ENCODE measurements around the gene FAM219A. TPM values are rescaled to one million over a fixed set of nuclear protein-coding genes. Genes with fewer than 3 reads are reported as not detected.

Gene FAM219A, protein sequence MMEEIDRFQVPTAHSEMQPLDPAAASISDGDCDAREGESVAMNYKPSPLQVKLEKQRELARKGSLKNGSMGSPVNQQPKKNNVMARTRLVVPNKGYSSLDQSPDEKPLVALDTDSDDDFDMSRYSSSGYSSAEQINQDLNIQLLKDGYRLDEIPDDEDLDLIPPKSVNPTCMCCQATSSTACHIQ
- 5.9 and 9.6 TPM in 2 replicates for total RNA-seq

DNA sequence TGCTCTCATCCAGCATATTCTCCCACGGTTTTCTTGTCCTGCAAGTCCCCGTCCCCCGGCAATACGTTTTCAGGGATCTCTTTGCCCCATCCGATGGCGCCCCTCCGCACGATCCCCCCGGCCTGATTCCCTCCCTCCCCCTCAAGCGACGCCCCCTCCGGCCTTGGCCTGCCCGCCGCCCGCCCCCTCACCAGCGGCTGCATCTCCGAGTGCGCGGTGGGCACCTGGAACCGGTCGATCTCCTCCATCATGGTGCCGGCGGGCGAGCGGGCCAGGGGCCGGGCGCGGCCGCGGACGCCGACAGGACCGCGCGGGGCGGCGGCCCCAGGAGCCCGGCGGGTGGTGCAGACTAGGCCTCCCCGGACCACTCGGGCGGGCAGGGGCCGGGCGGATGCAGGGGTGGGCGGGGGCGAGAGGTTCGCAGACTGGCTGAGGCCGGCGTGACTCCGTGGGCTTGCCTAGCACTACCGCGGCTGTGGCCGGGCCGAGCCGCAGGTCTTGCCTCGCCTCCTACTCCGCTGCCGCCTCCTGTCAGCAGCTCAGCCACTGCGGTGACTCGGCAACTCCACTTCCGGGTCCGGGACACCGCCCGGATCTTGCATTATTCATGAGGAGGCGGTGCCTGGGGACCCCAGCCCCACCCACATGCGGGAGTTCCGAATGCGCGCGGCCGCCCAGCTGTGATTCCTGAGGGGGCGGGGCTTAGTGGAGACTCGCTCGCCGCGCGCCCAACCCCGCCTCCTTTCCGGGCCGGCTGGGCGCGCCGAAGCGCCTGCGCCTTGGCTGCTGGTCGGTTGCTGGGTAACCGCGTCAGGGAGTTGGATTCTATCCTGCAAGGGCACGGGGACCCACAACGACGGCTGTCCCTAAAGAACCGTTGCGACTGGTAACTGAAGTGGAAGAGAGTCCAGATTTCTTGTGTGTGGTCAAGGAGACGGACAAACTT is at the start of gene FAM219A, which contains the start of gene DNAI1:
FAM219A (minus strand) TSS at position 558 of the 946 bp plus-strand sequence; CDS start at position 251, 307 bp downstream.
DNAI1 (plus strand) TSS at position 793 of the 946 bp plus-strand sequence. CDS start 201 bp downstream, outside the sequence.

DNA sequence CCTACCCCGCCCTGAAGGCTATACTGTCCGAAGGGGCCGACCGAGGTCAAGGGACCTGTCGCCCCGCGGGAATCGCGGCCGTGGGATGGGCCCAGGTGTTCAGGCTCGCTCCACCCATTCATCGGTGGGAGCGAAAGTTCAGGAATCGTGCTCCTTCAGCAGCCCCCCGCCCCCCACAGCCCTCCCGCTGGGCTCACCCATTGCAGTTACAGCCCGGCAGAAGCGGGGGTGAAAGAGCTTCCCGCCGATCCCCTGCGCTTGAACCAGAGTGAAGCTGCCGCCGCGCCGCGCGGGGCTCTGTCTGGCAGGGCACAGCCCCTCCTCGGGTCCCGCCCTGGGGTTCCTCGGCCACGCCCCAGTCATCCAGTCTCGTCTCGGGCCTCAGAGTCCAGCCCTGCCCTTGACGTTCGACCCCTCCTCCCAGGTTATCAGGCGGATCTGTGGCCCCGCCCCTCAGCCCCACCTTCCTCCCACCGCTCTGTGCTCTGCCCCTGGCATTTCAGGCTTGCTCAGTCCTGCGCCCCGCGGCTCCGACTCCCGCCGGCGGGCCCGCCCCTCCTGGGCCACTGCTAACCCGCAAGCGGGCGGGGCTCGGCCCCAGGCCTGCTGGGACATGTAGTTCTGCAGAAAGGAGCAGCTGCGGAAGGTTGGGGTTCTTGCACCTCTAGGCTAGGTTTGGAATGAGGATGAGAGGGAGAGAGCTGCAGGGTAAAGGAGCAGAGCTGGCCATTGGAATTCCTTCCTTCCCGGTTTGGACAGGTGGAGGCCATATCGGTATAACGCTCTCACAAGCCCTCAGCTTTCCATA is 81.6 kb downstream of the FAM219A start, which contains the start of gene MYORG:
MYORG (minus strand) TSS at position 303 of the 808 bp plus-strand sequence. CDS start 3,955 bp downstream, outside the sequence.

Small RNAs within 50 kb of the gene (small RNA-seq; reads per million reads assigned to genes)
- gene RF00019 (not detected), gene RN7SKP24 (not detected)

Other genes starting within 250 kb of the FAM219A start
- 3.3 and 6.5 TPM in 2 replicates for gene KIF24, start 129.3 kb downstream of the FAM219A start, total RNA-seq
- 16.9 and 17.8 TPM in 2 replicates for gene NUDT2, start 129.0 kb downstream of the FAM219A start, total RNA-seq
- 0.73 and 0.78 TPM in 2 replicates for gene MYORG, start 81.7 kb downstream of the FAM219A start, total RNA-seq
- 0.20 TPM in 1 of 2 replicates, not detected in the other for gene DNAI1, start 235 bp upstream of the FAM219A start, total RNA-seq
- under 0.01 TPM in 1 of 2 replicates, not detected in the other for gene ENHO, start 64.4 kb upstream of the FAM219A start, total RNA-seq
- gene CNTFR, start 131.2 kb upstream of the FAM219A start, total RNA-seq, result 0.20 and 0.37 TPM in 2 replicates
- 28.0 and 28.7 TPM in 2 replicates for gene RPP25L, start 153.5 kb upstream of the FAM219A start, total RNA-seq
- 76.8 and 112 TPM in 2 replicates for gene DCTN3, start 161.9 kb upstream of the FAM219A start, total RNA-seq
- gene ARID3C, start 170.5 kb upstream of the FAM219A start, total RNA-seq, result under 0.01 TPM in 1 of 2 replicates, not detected in the other
- 124 and 130 TPM in 2 replicates for gene SIGMAR1, start 179.2 kb upstream of the FAM219A start, total RNA-seq
- 23.5 and 33.4 TPM in 2 replicates for gene GALT, start 188.1 kb upstream of the FAM219A start, total RNA-seq
- 6.1 and 15.1 TPM in 2 replicates for gene IL11RA, start 193.6 kb upstream of the FAM219A start, total RNA-seq
- not detected in 2 replicates for gene CCL27, start 204.1 kb upstream of the FAM219A start, total RNA-seq
- not detected in 2 replicates for gene CCL19, start 232.7 kb upstream of the FAM219A start, total RNA-seq